GM18868 (cell line): ENCODE results near the gene CLDN11.

Experiments used
- ATAC-seq: cut with Tn5 transposase; IDR thresholded peaks from one replicate; pipeline ENCODE4 v1.9.1; 2021; ENCODE audit warnings: mild to moderate bottlenecking, moderate library complexity; ENCODE audit not compliant: unreplicated experiment

The CLDN11 gene

DNA sequence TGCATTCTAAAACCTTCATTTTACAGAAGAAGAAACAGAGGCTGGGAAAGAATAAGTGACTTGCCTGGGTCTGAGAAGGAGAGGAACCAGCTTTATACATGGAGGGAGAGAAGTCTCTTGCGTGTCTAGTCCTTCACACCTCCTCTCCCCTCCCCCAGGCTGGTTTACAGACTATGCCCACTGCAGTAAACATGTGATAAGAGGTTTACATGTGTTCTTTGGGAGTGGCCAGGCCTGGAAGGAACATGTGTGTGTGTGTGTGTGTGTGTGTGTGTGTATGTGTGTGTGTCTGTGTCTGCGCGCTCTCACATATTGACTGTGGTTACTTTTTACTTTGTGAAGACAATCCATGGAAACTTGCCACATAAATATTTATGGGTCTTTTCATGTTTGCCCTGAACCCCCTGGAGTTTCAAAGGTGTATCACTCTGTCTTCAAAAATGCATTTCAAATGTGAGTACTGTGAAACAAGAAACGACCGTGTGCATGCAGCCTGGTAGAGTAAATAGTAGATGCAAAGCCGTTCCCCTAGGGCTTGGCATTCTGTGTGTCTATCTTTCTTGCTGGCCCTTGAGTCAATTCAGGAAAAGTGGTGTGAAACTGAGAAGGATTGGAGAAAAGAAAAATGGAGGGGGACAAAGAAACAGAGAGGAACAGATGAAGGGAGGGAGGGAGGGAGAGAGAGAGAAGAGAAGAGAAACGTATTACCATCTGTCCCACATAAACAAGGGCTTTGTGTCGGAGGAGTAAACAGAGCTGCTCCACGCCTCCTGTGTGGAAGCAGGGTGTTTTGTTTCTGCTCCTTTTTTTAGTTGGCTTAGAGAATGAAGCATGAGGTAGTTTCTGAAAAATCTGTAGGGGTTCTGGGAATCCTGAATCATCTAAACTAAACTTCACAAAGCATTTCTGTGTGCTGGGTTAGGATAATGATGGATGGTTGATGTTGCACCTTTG is 51.7 kb downstream of the CLDN11 start:
- ATAC-seq = no peak

DNA sequence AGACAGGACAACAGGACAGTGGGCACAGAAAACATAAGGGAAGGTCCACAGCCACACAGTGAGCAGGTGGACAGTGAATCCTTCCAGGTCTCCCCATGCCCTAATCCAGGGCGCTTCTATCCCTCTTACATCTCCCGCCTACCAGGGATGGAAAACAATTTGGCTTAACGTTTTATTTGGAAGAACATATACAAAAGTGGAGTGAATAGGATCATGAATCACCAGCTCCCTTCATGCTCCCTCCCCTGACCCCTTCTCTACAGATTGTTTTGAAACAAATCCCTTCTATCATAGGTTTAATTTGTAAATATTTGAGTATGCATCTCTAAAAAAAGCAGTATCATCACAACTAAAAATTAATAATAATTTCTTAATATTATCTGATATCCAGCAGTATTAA is 52.5 kb downstream of the CLDN11 start:
- no peak for ATAC-seq

DNA sequence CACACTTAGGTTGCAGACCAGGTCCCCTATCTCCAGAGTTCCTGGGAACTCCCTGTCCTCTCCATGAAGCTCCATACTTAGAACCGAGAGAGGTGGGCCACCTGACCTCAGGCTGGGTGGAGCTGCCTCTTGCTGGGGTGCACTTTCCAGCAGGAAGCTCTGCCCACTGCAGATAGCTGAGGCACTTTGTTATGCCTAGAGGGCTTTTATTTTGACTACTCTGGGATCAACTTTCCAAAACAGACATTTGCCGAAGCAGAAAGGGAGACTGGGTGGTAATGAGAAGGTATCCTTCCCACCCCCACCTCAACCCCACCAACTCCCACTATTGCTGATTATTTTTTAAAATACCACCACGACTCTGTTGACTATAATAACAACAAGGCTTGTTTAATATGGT is 54.7 kb downstream of the CLDN11 start:
- no peak for ATAC-seq

DNA sequence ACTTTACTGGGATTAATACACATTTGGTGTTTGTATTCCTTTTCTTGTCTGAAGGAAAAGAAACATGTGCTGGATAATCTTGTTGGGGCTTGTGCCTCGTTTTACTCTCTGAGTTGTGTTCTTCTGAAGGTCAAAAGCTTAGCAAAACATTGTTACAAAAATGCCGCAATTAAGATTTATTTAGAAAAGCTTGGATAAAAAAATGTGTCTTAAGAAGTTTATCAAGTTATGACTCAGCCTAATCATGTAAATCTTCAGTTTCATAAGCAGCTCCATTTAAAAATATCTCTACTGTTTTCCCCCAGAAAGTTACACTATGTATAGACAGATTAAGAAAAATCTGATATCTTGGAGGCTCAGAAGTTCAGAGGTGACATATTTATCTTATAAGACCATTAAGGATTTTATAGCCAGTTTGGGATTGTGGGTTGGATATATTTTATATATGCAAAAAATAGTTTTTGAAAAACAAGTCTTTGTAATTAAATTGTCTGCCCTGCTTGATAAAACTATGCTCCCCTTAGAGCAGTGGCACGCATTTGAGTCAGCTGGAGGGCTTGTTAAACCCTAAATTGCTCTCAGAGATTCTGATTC is 56.5 kb downstream of the CLDN11 start:
- ATAC-seq = no peak

DNA sequence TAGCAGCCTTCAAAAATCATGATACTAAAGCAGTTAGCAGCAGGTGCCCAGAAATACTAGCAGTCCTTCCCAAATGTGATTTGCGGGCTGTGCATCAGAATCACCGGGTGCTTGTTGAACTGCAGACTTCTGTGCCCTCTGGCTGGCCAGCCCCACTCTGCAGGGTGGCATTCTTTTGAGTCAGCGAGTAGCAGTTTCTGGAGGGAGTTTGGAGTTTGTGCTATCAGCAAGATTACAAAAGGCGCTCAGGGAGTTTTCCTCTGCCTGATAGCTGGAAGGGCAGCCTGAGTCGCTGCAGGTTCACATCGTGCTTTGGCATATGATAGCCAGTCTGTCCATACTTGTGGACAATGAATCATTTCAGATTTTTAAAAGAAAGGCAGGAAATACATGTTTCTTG is 57.6 kb downstream of the CLDN11 start:
- ATAC-seq = no peak

DNA sequence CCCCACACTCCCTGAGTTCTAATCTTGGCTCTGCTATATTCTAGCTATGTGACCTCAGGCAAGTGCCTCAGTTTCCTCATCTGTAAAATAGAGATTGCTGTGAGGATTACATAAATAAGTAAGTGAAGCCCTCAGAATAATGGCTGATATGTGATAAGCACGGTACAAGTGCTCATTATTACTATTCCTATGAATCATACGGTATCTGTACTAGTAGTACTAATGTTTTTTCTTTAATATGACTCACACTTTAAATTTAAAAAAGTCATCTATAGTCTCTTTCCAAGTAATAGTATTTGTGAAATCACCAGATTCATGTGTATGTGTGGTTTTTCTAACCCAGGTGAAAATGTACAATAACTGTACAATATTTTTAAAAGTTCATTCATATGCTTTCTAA is 58.7 kb downstream of the CLDN11 start:
- no peak for ATAC-seq

DNA sequence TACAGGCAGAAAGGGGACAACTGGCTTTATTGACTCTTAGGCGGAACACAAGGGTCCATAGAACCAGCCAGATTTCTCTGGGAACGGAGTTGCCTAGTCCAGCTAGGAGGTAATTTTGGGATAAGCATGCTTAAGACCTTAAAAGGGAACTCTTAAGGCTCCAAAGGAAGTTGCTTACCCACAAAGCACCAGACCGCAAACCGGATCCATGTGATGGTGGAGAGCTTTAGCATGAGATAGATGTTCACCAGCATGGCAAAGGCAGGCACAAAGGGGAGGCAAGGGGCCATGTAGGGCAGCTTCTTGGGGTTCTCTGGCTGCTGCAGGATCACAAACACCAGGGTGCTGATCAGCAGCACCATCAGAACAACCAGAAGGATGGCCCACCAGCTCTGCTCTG is 61.4 kb downstream of the CLDN11 start:
- ATAC-seq = no peak

DNA sequence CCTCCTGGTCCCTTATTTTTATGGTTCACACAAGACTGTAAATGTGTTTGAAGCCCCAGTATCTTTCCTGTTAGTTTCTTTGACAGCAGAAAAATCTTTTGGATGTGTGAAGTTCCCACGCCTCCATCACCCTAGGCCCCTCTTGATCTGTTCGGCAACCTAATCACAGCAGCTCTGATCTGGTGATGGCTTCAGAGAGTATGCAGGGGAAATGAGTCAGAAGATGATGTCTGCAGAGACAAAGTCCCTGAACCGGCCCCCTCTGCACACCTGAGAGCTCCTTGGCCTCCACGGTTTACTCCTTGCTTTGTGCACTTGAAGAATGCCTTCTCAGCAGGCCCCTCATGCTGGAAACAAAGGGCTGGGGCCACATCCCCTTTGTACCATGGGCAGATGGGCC is 63.5 kb downstream of the CLDN11 start:
- no peak for ATAC-seq

DNA sequence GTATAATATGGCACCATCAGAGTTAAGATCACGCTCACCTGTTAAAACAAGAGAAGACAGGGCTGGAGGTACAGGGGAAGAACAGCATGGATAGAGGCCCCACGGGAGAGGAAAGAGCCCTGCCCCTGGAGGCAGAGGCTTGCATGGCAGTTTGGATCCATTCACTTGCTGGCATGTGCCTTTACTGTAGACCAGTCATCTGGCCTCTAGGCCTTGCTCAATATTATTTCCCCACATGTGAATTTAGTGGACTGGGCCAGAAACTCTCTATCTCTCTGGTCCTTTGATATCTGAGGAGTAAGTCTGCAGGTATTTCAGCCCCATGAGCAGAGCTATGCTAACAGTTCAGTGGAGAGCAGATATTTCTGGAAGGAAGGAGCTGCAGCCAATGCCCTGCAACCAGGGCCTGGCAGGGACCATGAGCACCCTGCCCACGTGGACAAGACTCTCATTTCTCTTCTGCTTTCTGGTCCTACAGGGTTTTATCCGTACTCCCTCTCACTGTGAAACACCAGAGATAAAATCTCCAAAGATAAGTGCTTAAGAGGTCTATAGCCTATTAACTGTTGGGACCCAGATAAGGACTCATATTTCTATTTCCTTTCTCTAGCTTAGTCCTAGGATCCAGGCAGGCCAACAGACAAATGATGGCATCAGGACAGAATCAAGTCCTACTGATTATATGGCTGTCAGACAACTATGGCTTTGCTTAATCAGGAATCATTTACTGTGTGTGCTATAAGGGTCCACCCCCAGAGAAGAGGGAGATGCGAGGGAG is 65.0 kb downstream of the CLDN11 start:
- peak; percentile 57 for ATAC-seq
